GM18519 (cell line): ENCODE results near the gene NAA60.
"Not testable (repeated sequence)": the region's sequence is repeated elsewhere in the genome, so short reads cannot be mapped to it uniquely, and the experiment has no call there.

ENCODE experiments used
- ATAC-seq: cut with Tn5 transposase; IDR thresholded peaks from one replicate; pipeline ENCODE4 v1.9.1; 2021; ENCODE audit warnings: mild to moderate bottlenecking, moderate library complexity; ENCODE audit not compliant: unreplicated experiment, low FRiP score

The NAA60 gene

GRCh38 chr16:3503523-3503922 lies 60.0 kb downstream of the NAA60 start:
- ATAC-seq, result no peak

DNA sequence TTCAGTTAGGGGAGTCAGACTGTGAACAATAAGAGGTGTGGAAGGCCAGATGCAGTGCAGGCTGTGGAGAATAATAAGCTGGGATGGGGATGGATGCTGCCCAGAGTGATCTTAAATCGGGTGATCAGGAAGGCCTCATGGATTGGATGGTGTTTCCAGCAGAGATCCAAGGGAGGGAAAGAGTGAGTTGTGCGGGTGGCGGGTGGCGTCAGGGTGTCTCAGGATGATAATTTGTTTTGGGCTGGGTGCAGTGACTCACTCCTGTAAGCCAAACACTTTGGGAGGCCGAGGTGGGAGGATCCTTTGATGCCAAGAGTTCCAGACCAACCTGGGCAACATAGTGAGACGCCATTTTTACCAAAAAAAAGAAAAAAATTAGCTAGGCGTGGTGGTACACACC lies 65.3 kb downstream of the NAA60 start:
- no peak for ATAC-seq

- ATAC-seq, result no peak
Measured at GRCh38 chr16:3509470-3509928, 66.0 kb downstream of the NAA60 start.

DNA sequence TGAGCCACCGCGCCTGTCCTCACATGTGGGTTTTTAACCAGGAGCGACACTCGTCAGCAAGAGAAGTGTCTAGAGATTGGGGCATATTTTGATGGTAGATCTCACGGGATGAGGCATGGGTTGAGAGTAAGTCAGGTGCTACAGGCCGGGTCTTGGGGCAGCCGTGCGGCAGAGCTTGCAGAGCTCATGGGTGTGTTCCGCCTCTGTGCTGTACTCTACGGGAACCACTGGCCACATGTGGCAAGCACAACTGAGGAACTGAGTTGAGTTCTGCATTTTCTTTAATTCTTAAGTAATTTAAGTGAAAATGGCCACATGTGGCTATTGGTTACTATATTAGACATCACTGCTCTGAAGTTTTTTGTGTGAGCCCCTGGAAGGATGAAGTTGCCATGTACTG lies 66.9 kb downstream of the NAA60 start:
- ATAC-seq, result no peak

DNA sequence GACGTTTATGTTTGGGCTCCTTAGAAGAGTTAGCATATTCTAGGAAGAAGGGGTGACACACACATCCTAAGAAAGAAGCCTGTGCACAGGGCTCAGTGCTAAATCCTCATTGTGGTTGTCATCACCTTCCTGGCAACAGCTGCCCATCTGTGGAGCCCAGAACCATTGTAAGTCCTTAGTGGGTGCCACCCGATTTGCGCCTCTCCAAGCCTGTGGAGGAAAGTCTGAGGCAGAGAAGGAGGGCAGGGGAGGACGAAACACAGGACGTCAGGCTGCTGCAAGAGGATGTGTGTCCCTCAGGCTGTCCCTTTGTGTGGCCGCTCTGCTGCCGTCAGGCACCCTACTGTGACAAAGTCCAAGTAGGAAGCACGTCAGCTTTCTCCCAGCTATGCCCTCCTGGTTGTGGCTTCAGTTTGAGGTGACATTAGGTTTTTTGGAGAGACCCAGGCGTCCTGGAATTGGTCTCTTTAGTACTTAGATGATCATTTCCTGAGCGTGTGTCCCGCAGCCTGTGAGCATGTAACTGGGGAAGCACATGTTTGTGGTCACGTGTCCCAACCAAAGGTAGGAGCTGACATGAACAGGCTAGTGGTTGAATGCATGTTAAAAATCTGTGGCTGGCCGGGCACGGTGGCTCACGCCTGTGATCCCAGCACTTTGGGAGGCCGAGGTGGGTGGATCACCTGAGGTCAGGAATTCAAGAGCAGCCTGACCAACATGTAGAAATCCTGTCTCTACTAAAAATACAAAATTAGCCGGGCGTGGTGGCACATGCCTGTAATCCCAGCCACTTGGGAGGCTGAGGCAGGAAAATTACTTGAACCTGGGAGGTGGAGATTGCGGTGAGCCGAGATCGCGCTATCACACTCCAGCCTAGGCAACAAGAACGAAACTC lies 68.1 kb downstream of the NAA60 start:
- no peak for ATAC-seq

DNA sequence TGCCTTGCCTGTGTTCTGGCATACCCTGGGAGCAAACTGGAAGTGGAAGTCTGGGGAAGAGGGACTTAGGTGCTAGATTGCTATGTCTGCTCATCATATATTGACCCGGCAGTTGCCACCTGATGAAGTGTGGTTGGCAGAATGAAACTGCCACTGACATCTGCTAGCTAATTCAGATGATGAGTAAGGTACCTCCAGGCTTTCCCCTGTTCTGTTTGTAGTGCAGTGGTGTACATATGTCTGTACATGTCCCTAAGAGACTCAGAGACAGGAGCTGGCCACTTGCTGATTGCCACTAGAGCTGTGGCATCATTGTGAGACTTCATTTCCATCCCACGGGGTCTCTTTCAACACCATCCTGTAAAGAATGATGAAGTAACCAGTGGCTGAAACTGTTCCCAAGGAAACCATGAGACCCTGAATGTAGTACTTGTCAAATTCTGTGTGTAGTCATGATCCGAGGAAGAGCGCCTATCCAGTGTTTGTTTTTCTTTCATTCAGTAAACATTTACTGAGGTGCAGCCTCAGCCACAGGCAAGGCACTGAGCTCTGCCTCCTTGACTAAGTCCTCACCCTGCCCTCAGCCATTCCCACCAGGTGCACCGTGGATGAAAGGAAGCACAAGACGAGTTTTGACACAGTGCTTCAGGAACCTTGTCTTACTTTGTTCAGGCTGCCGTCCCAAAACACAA lies 70.6 kb downstream of the NAA60 start:
- no peak for ATAC-seq

DNA sequence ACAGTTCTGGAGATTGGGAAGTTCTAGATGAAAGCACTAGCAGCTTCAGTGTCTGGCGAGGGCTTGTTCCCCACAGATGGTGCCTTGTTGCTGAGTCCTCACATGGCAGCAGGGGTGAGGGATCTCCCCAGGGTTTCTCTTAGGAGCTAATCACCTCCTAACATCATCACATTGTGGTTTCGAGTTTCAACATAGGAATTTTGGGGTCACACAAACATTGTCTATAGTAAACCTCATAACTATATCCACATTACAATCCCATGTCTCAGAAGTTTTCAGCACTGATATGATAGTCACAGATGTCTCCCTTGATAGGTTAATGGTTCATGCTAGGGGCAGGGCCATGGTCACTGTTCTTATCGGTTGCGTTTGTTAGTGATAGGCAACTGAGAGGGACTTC lies 71.1 kb downstream of the NAA60 start:
- no peak for ATAC-seq

GRCh38 chr16:3515897-3516296 lies 72.4 kb downstream of the NAA60 start:
- no peak for ATAC-seq

GRCh38 chr16:3518292-3518985 lies 75.0 kb downstream of the NAA60 start:
- no peak for ATAC-seq

- no peak for ATAC-seq
Measured at GRCh38 chr16:3518986-3519348, 75.5 kb downstream of the NAA60 start.

GRCh38 chr16:3519581-3519980 lies 76.1 kb downstream of the NAA60 start:
- no peak for ATAC-seq

DNA sequence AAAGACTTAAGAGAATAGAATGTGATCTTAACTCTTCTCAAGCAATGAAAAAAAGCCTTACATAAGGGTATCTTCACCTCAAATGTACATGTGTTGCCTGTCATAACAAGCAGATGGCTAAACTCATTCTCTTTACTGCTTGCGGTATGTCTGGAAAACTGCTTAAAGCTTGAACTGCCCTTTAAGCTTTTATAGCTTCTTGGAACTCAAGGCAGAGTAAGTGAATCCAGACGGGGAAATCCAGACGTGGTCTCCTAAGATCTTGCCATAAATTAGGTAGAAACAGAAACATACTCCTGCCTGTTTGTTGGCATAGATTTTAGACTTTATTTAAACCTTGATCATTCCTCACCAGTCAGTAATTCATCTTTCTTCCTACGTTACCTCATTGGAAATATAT lies 76.9 kb downstream of the NAA60 start:
- ATAC-seq, result no peak

DNA sequence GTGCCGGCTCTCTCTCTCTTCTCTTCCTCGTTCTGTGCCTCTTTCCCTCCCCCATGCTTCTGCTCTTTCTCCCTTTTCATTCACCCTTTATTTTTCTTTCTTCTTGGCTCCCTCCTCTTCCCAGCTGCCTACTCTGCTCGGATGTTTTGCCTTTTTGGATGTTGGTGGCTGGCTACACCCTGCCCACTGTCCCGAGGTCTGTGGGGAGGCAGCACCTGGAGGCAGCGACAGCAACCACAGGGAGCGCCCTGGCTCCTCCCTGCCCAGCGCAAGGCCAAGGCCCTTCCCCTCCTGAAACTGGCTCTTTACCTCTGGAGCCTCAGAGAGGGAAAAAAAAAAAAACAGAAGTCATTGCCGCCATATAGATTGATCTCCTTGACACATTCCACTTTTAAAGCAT lies 77.4 kb downstream of the NAA60 start:
- no peak for ATAC-seq

DNA sequence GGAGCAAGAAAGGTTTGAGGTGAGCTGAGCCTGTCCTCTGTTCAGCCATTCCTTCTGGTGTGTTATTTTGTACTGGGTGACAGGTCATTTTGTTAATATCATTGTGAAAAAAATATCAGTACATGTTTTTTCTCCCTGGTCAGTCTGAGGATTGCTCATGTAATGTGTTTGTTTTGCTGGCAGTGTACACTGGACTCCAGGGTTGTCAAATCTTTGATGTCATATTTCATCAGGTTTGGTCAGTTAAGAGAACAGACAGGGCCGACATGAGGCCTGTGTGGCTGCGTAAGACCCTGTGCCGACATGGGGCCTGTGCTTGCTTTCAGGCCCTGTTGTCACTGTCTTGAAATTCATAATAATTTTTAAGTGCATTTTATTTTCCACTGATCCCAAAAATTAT lies 79.8 kb downstream of the NAA60 start:
- ATAC-seq, result no peak

DNA sequence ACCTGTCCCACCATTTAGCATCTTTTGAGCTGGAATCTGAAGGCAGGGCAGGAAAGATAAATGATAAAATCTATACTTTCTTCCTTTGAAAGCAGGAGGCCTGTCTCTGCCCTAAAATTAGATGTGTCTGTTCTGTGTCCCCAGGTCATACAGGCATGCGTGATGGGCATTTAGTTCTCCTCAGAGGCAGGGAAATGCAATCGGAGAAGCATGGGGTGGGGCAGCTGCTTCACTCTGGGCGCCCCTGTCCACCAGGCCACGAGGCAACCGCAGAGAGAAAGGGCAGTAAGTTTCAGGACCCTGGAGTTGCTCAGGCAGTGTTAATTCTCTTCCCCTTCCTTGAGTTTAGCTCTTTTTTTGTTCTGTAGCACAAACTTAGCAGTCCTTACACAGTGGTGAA lies 82.5 kb downstream of the NAA60 start:
- no peak for ATAC-seq

DNA sequence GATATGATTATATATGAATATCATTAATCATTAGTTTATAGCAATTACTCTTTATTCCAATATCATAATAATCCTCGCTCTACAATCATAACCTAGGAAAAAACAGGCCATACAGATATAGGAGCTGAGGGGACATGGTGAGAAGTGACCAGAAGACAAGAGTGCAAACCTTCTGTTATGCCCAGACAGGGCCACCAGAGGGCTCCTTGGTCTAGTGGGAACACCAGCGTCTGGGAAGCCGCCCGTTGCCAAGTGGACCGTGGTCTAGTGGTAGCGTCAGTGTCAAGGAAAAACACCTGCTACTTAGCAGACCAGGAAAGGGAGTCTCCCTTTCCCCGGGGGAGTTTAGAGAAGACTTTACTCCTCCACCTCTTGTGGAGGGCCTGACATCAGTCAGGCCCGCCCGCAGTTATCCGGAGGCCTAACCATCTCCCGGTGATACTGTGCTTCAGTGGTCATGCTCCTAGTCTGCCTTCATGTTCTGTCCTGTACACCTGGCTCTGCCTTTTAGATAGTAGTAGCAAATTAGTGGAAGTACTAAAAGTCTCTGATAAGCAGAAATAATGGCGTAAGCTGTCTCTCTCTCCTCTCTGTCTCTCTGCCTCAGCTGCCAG lies 83.8 kb downstream of the NAA60 start:
- not testable (repeated sequence) for ATAC-seq

- ATAC-seq, result no peak
Measured at GRCh38 chr16:3528406-3528805, 84.9 kb downstream of the NAA60 start.

GRCh38 chr16:3529175-3529574 lies 85.7 kb downstream of the NAA60 start:
- ATAC-seq, result no peak

DNA sequence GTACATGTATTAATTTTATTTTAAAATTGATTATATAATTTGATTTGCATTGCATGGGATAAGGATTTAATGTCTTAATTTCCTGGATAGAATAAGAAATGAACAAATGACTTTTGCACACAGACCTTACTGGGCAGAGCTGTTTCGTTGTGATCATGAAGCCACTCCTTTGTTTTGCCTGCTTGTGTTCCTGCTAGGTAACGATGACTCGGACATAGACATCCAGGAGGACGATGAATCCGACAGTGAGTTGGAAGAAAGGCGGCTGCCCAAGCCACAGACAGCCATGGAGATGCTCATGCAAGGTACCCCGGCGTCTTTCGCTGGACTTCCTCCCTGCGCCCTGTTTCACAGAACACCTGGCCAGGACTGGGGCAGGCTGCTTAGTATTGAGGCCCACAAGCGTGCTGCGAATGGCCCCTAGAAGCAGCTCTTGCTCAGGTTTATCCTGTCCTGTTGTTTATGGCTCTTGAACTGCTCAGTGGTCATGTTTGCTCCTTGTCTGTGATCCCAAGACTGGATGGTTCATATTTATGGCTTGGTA lies 87.0 kb downstream of the NAA60 start:
- ATAC-seq, result no peak

DNA sequence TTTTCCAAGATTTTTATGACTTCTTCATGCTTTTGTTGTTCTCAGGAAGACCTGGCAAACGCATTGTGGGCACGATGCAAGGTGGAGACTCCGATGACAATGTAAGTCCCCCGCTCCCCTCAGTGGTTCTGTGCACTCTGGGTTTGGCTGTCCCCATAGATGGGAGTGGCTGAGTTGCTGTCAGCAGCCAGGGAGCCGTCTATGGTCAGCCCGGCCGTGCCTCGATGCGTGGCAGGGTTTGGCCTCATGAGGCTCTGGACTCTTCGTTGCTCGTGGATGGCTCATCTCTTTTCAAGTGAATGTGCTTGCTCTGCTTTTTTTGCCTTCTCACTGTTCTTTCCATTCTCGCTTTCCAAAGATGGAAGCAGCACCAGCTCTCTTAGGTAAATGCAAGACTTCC lies 89.3 kb downstream of the NAA60 start:
- ATAC-seq, result no peak

DNA sequence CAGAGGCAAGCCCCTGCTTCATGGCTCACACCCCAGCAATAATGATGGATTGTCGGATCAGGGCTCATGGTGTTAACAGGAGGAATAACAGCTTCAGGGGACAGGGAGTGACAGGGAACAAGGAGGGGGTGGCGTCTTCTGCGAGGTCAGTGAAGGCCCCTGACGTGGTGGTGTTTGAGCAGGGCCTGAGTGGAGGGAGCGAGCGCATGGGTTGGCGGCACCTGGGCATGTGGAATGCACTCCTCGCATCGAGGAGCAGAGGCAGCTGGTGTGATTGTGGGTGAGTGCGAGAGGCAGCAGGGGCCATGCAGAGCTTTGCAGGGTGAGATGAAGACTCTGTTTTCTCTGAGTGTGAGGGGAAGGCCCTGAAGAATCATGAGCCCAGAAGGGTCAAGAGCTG lies 90.6 kb downstream of the NAA60 start:
- ATAC-seq, result no peak
